MM.1S (cell line): ENCODE measurements around the gene ULK1.

Source experiments
- CTCF ChIP-seq: fragments of 300-600 bp; sonication (generic); IDR thresholded peaks from 2 replicates; pipeline ENCODE4 v1.5.1; 2016; ENCODE audit warnings: antibody characterized with exemption, low read length, mixed read lengths
- EZH2 ChIP-seq: fragments of 300-600 bp; sonication (generic); optimal IDR thresholded peaks from 2 replicates; pipeline ENCODE3; 2017; ENCODE audit warnings: low read depth, mild to moderate bottlenecking, antibody characterized with exemption, low read length, mixed read lengths

GRCh38 chr12:131852551-131853299 lies 41.7 kb upstream of the ULK1 start:
- TF ChIP-seq CTCF (no peak), EZH2 (no peak)
